ENCODE measurements around the gene ABCG4.
"Not testable (repeated sequence)": the region's sequence is repeated elsewhere in the genome, so short reads cannot be mapped to it uniquely, and the experiment has no call there.

The ABCG4 gene

GRCh38 chr11:119149018-119149785 is at the start of gene ABCG4:
Gene ABCG4, plus strand, starts transcription at chr11:119149052. Its CDS starts 914 bp downstream, at chr11:119149966.
- peaks cover 29% of the 10 kb centered on the region for H3K4me1 ChIP-seq
- peak within 1 kb of the TSS; percentile 71 for H3K4me3 ChIP-seq
- H3K4me2 ChIP-seq = peak within 1 kb of the TSS; percentile 100
- peak within 1 kb of the TSS; percentile 56 for H3K9ac ChIP-seq
- H3K27ac ChIP-seq = no peak within 1 kb of the TSS
- no peaks in the 10 kb centered on the region for H3K9me3 ChIP-seq
- peaks cover 50% of the 10 kb centered on the region for H3K27me3 ChIP-seq
- H4K20me1 ChIP-seq = peaks cover 24% of the 10 kb centered on the region
- TF ChIP-seq Cebpa-rat (IDR thresholded peaks at IDR 0.05) = no peak
- H3K36me3 ChIP-seq = no peaks in the 10 kb centered on the region

- Histone ChIP-seq H3K27me3 (no peaks in the 10 kb centered on the region), H3K9ac (no peak overlapping the region; the same call in 1 of the 2 replicates), H3K4me2 (peak overlapping the region; percentile 91), H3K36me3 (peaks cover 33% of the 10 kb centered on the region), H3K4me1 (peaks cover 59% of the 10 kb centered on the region), H3K4me3 (peak overlapping the region; percentile 88; the same call in 1 of the 2 replicates), H3K9me3 (no peaks in the 10 kb centered on the region), H3K27ac (no peak overlapping the region), H4K20me1 (peaks cover 5% of the 10 kb centered on the region; the same call in 1 of the 2 replicates)
- TF ChIP-seq Cebpa-rat (IDR thresholded peaks at IDR 0.05) = no peak
Observed at GRCh38 chr11:119099711-119100110, 49.1 kb upstream of the ABCG4 start.

- peak overlapping the region; percentile 88 for H3K4me3 ChIP-seq
- H3K4me2 ChIP-seq = peak overlapping the region; percentile 91
Observed at GRCh38 chr11:119100246-119100970, 48.4 kb upstream of the ABCG4 start.

GRCh38 chr11:119100994-119101758 is 47.7 kb upstream of the ABCG4 start:
- Histone ChIP-seq H3K9me3 (no peaks in the 10 kb centered on the region), H4K20me1 (no peaks in the 10 kb centered on the region), H3K4me3 (peak overlapping the region; percentile 88), H3K27me3 (no peaks in the 10 kb centered on the region), H3K4me1 (peaks cover 63% of the 10 kb centered on the region), H3K36me3 (peaks cover 32% of the 10 kb centered on the region), H3K4me2 (peak overlapping the region; percentile 91), H3K27ac (peak overlapping the region; percentile 94), H3K9ac (peak overlapping the region; percentile 84)
- TF ChIP-seq Cebpa-rat (IDR thresholded peaks at IDR 0.05) = no peak

More at GRCh38 chr11:119100246-119100970, 48.4 kb upstream of the ABCG4 start:
- Histone ChIP-seq H3K27me3 (no peaks in the 10 kb centered on the region), H3K27ac (peak overlapping the region; percentile 94; the same call in 1 of the 2 replicates), H3K36me3 (peaks cover 33% of the 10 kb centered on the region), H4K20me1 (no peaks in the 10 kb centered on the region), H3K9me3 (no peaks in the 10 kb centered on the region), H3K9ac (peak overlapping the region; percentile 84), H3K4me1 (peaks cover 65% of the 10 kb centered on the region)
- no peak for TF ChIP-seq Cebpa-rat (IDR thresholded peaks at IDR 0.05)

- H3K9ac ChIP-seq = peak within 1 kb of the TSS; percentile 84
- peak within 1 kb of the TSS; percentile 94 for H3K27ac ChIP-seq
- peak within 1 kb of the TSS; percentile 91 for H3K4me2 ChIP-seq
- H3K4me3 ChIP-seq = peak within 1 kb of the TSS; percentile 88
- no peak for TF ChIP-seq Cebpa-rat (IDR thresholded peaks at IDR 0.05)
- no peaks in the 10 kb centered on the region for H3K27me3 ChIP-seq
- peaks cover 24% of the 10 kb centered on the region for H3K36me3 ChIP-seq
- H4K20me1 ChIP-seq = no peaks in the 10 kb centered on the region
- no peaks in the 10 kb centered on the region for H3K9me3 ChIP-seq
- peaks cover 63% of the 10 kb centered on the region for H3K4me1 ChIP-seq
Observed at GRCh38 chr11:119101759-119102423, 47.0 kb upstream of the ABCG4 start, which contains the start of gene DPAGT1. Gene DPAGT1, minus strand, starts transcription at chr11:119101853. Its CDS starts 198 bp downstream, at chr11:119101655.

- not testable (repeated sequence) for H3K27me3 ChIP-seq, H3K9me3 ChIP-seq, H4K20me1 ChIP-seq
- peaks cover 11% of the 10 kb centered on the region for H3K36me3 ChIP-seq
- H3K9ac ChIP-seq = 0 out of 2 replicates have a peak overlapping the region, but pooled peaks have one; percentile 32
- peak overlapping the region; percentile 94; the same call in 1 of the 2 replicates for H3K27ac ChIP-seq
- peaks cover 65% of the 10 kb centered on the region for H3K4me1 ChIP-seq
- H3K4me3 ChIP-seq = peak overlapping the region; percentile 88
- H3K4me2 ChIP-seq = peak overlapping the region; percentile 91
Observed at GRCh38 chr11:119103161-119103664, 45.6 kb upstream of the ABCG4 start.

GRCh38 chr11:119103793-119104192 is 45.1 kb upstream of the ABCG4 start:
- Histone ChIP-seq H3K27me3 (no peaks in the 10 kb centered on the region), H3K4me2 (peak overlapping the region; percentile 91), H3K36me3 (peaks cover 6% of the 10 kb centered on the region; the same call in 1 of the 2 replicates), H3K4me1 (peaks cover 70% of the 10 kb centered on the region), H3K9ac (0 out of 2 replicates have a peak overlapping the region, but pooled peaks have one; percentile 51), H3K27ac (0 out of 2 replicates have a peak overlapping the region, but pooled peaks have one; percentile 18), H4K20me1 (peaks cover 12% of the 10 kb centered on the region; the same call in 1 of the 2 replicates), H3K4me3 (no peak overlapping the region), H3K9me3 (no peaks in the 10 kb centered on the region)
- TF ChIP-seq Cebpa-rat (IDR thresholded peaks at IDR 0.05) = no peak

GRCh38 chr11:119106564-119107537 is 42.0 kb upstream of the ABCG4 start, which contains the start of gene C2CD2L:
Gene C2CD2L, plus strand, starts transcription at chr11:119107344. Its CDS starts 398 bp downstream, at chr11:119107742.
- Histone ChIP-seq H3K4me3 (peak within 1 kb of the TSS; percentile 91), H3K4me1 (peaks cover 65% of the 10 kb centered on the region), H3K27ac (peak within 1 kb of the TSS; percentile 63), H3K36me3 (peaks cover 23% of the 10 kb centered on the region), H4K20me1 (peaks cover 18% of the 10 kb centered on the region; the same call in 1 of the 2 replicates), H3K9me3 (no peaks in the 10 kb centered on the region), H3K9ac (peak within 1 kb of the TSS; percentile 88), H3K27me3 (no peaks in the 10 kb centered on the region), H3K4me2 (peak within 1 kb of the TSS; percentile 99)
- no peak for TF ChIP-seq Cebpa-rat (IDR thresholded peaks at IDR 0.05)

Measured in BLaER1 (cell line).